Measurements from ENCODE around the gene CACNB4.
"Not testable (repeated sequence)": the region's sequence is repeated elsewhere in the genome, so short reads cannot be mapped to it uniquely, and the experiment has no call there.

CACNB4 gene

DNA sequence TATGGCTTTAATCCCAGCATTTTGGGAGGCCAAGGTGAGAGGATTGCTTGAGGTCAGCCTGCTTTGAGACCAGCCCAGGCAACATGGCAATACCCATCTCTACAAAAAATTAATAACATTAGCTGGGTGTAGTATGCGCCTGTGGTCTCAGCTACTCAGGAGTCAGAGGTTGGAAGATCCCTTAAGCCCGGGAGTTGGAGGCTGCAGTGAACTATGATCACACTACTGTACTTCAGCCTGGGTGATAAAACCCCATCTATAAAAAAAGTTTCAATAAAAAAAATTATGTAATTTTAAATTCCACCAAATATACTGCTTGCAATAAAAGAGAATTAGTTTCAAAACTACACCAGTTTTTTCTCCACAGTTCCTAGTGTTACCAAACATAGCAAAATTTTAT is 23.3 kb upstream of the CACNB4 start:
- Mint-ChIP-seq H3K27ac (no peak overlapping the region), H3K27me3 (ENCODE audit: low read depth) (no peaks in the 10 kb centered on the region), H3K4me3 (no peak overlapping the region), H3K36me3 (ENCODE audit: low read depth) (peaks cover 25% of the 10 kb centered on the region), H3K4me1 (no peaks in the 10 kb centered on the region), H3K9me3 (no peaks in the 10 kb centered on the region)
- TF ChIP-seq CTCF (IDR thresholded peaks at IDR 0.05; ENCODE audit: unreplicated experiment in 3 of 3) = no peak

GRCh38 chr2:152120430-152120829 is 21.6 kb upstream of the CACNB4 start:
- no peaks in the 10 kb centered on the region for H3K27me3 Mint-ChIP-seq (ENCODE audit: low read depth)
- peaks cover 29% of the 10 kb centered on the region for H3K36me3 Mint-ChIP-seq (ENCODE audit: low read depth)
- no peaks in the 10 kb centered on the region for H3K9me3 Mint-ChIP-seq
- H3K4me1 Mint-ChIP-seq = no peaks in the 10 kb centered on the region
- TF ChIP-seq CTCF (IDR thresholded peaks at IDR 0.05; ENCODE audit: unreplicated experiment in 3 of 3) = no peak
- H3K4me3 Mint-ChIP-seq = no peak overlapping the region
- H3K27ac Mint-ChIP-seq = no peak overlapping the region

GRCh38 chr2:152115952-152116351 is 17.1 kb upstream of the CACNB4 start:
- Mint-ChIP-seq H3K4me3 (no peak overlapping the region), H3K36me3 (ENCODE audit: low read depth) (peaks cover 11% of the 10 kb centered on the region), H3K27me3 (ENCODE audit: low read depth) (no peaks in the 10 kb centered on the region), H3K27ac (no peak overlapping the region), H3K9me3 (no peaks in the 10 kb centered on the region), H3K4me1 (no peaks in the 10 kb centered on the region)
- TF ChIP-seq CTCF (IDR thresholded peaks at IDR 0.05; ENCODE audit: unreplicated experiment in 3 of 3) = no peak

- no peak overlapping the region for H3K4me3 Mint-ChIP-seq
- no peaks in the 10 kb centered on the region for H3K9me3 Mint-ChIP-seq
- peaks cover 11% of the 10 kb centered on the region for H3K36me3 Mint-ChIP-seq (ENCODE audit: low read depth)
- no peaks in the 10 kb centered on the region for H3K4me1 Mint-ChIP-seq
- TF ChIP-seq CTCF (IDR thresholded peaks at IDR 0.05; ENCODE audit: unreplicated experiment in 3 of 3) = no peak
- H3K27ac Mint-ChIP-seq = no peak overlapping the region
- H3K27me3 Mint-ChIP-seq (ENCODE audit: low read depth) = no peaks in the 10 kb centered on the region
Observed at GRCh38 chr2:152114366-152114765, 15.5 kb upstream of the CACNB4 start.

DNA sequence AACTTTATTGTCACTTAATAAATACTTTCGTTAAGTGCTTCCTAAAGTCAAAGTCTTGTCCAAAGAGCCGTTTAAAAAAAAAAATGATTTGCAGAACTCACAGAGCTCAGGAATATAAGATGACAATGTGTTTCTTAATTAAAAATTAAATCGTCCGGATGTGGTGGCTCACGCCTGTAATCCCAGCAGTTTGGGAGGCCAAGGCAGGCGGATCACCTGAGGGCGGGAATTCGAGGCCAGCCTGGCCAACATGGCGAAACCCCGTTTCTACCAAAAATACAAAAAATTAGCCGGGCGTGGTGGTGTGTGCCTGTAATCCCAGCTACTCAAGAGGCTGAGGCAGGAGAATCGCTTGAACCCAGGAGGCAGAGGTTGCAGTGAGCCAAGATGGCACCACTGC is 8.3 kb upstream of the CACNB4 start:
- not testable (repeated sequence) for H3K9me3 Mint-ChIP-seq, H3K4me1 Mint-ChIP-seq

DNA sequence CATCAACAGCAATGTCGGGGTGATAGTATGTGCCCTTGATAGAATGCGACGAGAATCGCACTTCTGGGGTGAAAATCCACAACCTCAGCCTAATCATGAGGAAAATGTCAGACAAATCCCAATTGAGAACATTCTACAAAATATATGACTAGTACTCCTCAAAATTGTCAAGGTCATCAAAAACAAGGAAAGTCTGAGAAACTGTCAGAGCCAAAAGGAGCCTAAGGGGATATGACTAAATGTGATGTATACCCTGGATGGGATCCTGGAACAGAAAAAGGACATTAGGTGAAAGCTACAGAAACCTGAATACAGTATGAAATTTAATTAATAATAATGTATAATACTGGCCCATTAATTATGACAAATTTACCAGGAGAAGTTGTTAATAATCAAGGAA is 7.6 kb upstream of the CACNB4 start:
- Mint-ChIP-seq H3K27ac (no peak overlapping the region), H3K36me3 (ENCODE audit: low read depth) (no peaks in the 10 kb centered on the region), H3K4me1 (no peaks in the 10 kb centered on the region), H3K4me3 (no peak overlapping the region), H3K27me3 (ENCODE audit: low read depth) (peaks cover 12% of the 10 kb centered on the region), H3K9me3 (no peaks in the 10 kb centered on the region)
- no peak for TF ChIP-seq CTCF (IDR thresholded peaks at IDR 0.05; ENCODE audit: unreplicated experiment in 3 of 3)

More for the DNA sequence above, 8.3 kb upstream of the CACNB4 start:
- not testable (repeated sequence) for H3K4me3 Mint-ChIP-seq; H3K36me3 Mint-ChIP-seq (ENCODE audit: low read depth); H3K27ac Mint-ChIP-seq; H3K27me3 Mint-ChIP-seq (ENCODE audit: low read depth)
